Liver (tissue), 3 donors: ENCODE measurements around the gene NOS2.

Experiments
- EGR1 ChIP-seq, 2 donors: IDR thresholded peaks; 2 replicates each; pipeline ENCODE4 v1.6.1; 2016 to 2018; ENCODE audit warnings: antibody characterized with exemption in 2 of 2, low read depth in 2 of 2
- JUND ChIP-seq, 2 donors: IDR thresholded peaks; 2 replicates each; pipeline ENCODE4 v1.6.1; 2016; ENCODE audit warnings: antibody characterized with exemption in 2 of 2
- SP1 ChIP-seq: IDR thresholded peaks from 2 replicates; pipeline ENCODE4 v1.6.1; 2018; ENCODE audit warnings: antibody characterized with exemption, mild to moderate bottlenecking
- TF ChIP-seq, protein P1 (sequence below): fragments of 150-350 bp; IDR thresholded peaks from 2 replicates; pipeline ENCODE4 v1.5.1; 2017; ENCODE audit warnings: improper control_type of control experiment, low read depth, low read length; ENCODE audit not compliant: missing input control
- TF ChIP-seq, protein P2 (sequence below): IDR thresholded peaks from 2 replicates; pipeline ENCODE4 v1.6.1; 2016; ENCODE audit warnings: antibody characterized with exemption, mild to moderate bottlenecking
- TF ChIP-seq, protein P3 (sequence below): IDR thresholded peaks from 2 replicates; pipeline ENCODE4 v1.6.1; 2016; ENCODE audit warnings: antibody characterized with exemption
- TF ChIP-seq, protein P4 (sequence below): IDR thresholded peaks from 2 replicates; pipeline ENCODE4 v1.6.1; 2016; ENCODE audit warnings: antibody characterized with exemption
- donor health status: healthy.
- donor health status: healthy.

DNA sequence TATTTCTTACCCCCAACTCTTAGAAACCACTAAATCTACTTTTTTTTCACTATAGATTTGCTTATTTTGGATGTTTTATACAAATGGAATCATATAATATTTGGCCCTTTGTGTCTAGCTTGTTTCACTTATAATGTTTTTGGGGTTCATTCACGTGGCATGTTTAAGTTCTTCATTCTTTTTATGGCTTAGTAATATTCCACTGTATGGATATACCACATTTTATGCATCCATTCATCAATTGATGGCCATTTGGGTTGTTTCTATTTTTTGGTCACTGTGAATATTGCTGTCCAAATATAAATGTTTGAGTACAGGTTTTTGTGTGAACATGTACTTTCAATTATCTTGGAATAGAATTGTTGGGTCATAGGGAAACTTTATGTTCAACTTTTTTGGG is 9.2 kb upstream of the NOS2 start:
- TF ChIP-seq, protein P1, sequence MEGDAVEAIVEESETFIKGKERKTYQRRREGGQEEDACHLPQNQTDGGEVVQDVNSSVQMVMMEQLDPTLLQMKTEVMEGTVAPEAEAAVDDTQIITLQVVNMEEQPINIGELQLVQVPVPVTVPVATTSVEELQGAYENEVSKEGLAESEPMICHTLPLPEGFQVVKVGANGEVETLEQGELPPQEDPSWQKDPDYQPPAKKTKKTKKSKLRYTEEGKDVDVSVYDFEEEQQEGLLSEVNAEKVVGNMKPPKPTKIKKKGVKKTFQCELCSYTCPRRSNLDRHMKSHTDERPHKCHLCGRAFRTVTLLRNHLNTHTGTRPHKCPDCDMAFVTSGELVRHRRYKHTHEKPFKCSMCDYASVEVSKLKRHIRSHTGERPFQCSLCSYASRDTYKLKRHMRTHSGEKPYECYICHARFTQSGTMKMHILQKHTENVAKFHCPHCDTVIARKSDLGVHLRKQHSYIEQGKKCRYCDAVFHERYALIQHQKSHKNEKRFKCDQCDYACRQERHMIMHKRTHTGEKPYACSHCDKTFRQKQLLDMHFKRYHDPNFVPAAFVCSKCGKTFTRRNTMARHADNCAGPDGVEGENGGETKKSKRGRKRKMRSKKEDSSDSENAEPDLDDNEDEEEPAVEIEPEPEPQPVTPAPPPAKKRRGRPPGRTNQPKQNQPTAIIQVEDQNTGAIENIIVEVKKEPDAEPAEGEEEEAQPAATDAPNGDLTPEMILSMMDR = no peak
- TF ChIP-seq, protein P2, sequence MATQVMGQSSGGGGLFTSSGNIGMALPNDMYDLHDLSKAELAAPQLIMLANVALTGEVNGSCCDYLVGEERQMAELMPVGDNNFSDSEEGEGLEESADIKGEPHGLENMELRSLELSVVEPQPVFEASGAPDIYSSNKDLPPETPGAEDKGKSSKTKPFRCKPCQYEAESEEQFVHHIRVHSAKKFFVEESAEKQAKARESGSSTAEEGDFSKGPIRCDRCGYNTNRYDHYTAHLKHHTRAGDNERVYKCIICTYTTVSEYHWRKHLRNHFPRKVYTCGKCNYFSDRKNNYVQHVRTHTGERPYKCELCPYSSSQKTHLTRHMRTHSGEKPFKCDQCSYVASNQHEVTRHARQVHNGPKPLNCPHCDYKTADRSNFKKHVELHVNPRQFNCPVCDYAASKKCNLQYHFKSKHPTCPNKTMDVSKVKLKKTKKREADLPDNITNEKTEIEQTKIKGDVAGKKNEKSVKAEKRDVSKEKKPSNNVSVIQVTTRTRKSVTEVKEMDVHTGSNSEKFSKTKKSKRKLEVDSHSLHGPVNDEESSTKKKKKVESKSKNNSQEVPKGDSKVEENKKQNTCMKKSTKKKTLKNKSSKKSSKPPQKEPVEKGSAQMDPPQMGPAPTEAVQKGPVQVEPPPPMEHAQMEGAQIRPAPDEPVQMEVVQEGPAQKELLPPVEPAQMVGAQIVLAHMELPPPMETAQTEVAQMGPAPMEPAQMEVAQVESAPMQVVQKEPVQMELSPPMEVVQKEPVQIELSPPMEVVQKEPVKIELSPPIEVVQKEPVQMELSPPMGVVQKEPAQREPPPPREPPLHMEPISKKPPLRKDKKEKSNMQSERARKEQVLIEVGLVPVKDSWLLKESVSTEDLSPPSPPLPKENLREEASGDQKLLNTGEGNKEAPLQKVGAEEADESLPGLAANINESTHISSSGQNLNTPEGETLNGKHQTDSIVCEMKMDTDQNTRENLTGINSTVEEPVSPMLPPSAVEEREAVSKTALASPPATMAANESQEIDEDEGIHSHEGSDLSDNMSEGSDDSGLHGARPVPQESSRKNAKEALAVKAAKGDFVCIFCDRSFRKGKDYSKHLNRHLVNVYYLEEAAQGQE = no peak
- TF ChIP-seq, protein P3, sequence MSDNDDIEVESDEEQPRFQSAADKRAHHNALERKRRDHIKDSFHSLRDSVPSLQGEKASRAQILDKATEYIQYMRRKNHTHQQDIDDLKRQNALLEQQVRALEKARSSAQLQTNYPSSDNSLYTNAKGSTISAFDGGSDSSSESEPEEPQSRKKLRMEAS = no peak
- TF ChIP-seq, protein P4, sequence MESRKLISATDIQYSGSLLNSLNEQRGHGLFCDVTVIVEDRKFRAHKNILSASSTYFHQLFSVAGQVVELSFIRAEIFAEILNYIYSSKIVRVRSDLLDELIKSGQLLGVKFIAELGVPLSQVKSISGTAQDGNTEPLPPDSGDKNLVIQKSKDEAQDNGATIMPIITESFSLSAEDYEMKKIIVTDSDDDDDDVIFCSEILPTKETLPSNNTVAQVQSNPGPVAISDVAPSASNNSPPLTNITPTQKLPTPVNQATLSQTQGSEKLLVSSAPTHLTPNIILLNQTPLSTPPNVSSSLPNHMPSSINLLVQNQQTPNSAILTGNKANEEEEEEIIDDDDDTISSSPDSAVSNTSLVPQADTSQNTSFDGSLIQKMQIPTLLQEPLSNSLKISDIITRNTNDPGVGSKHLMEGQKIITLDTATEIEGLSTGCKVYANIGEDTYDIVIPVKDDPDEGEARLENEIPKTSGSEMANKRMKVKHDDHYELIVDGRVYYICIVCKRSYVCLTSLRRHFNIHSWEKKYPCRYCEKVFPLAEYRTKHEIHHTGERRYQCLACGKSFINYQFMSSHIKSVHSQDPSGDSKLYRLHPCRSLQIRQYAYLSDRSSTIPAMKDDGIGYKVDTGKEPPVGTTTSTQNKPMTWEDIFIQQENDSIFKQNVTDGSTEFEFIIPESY = no peak
- TF ChIP-seq JUND (IDR thresholded peaks at IDR 0.05) (no peak), SP1 (no peak), EGR1 (IDR thresholded peaks at IDR 0.05; ENCODE audit: low read depth in 2 of 2) (no peak)
